ENCODE data around the gene SLC16A5. TPM values are rescaled to one million over a fixed set of nuclear protein-coding genes. Genes with fewer than 3 reads are reported as not detected.
A peak's percentile ranks its signal among the peaks of the same experiment; 100 is the strongest.
"Not testable (repeated sequence)": the region's sequence is repeated elsewhere in the genome, so short reads cannot be mapped to it uniquely, and the experiment has no call there.

The SLC16A5 gene
- total RNA-seq: 1 to 10 TPM; 1.5 to 7.9 (median 6.9) TPM

- in situ Hi-C loops (cut with MboI; ENCODE audit: low sequenced_read_pairs in 4 of 4): no loop called here
- TF ChIP-seq POLR2A (IDR thresholded peaks at IDR 0.05): peak; percentile 45 to 46
- peak in 1 of 5 experiments; percentile 4 for TF ChIP-seq CTCF (IDR thresholded peaks at IDR 0.05 in 4 of 5, conservative IDR thresholded peaks at IDR 0.05 in 1 of 5)
- H3K36me3 ChIP-seq: no peaks in the 10 kb centered on the region
- peaks cover 24 to 34% of the 10 kb centered on the region in 2 donors for H3K4me1 ChIP-seq
- H3K27me3 ChIP-seq: no peaks in the 10 kb centered on the region
- DNase-seq (peak; percentile 57 to 79), ATAC-seq (peak; percentile 65 to 71)
- H3K27ac ChIP-seq: peak within 1 kb of the TSS; percentile 77 to 90 (median 84)
- intact Hi-C loops (cut with DNase I; ENCODE audit: low total_unique reads): no loop called here
- peak within 1 kb of the TSS; percentile 63 to 77 (median 70) for H3K4me3 ChIP-seq
- H3K9me3 ChIP-seq: no peaks in the 10 kb centered on the region
These were observed at the start of gene SLC16A5 for GRCh38 chr17:75087558-75088453. Gene SLC16A5 (plus strand): TSS chr17:75087954. CDS start chr17:75093637, 5,683 bp downstream.

GRCh38 chr17:75039238-75039637 is 48.5 kb upstream of the SLC16A5 start:
- Histone ChIP-seq H3K27me3 (no peaks in the 10 kb centered on the region), H3K9me3 (no peaks in the 10 kb centered on the region), H3K4me1 (peaks cover 7 to 10% of the 10 kb centered on the region in 2 donors), H3K27ac (no peak overlapping the region), H3K36me3 (peaks cover 0 to 44% of the 10 kb centered on the region in 2 donors), H3K4me3 (no peak overlapping the region)
- intact Hi-C loops (cut with DNase I; ENCODE audit: low total_unique reads): no loop called here
- in situ Hi-C loops (cut with MboI; ENCODE audit: low sequenced_read_pairs in 4 of 4): no loop called here
- TF ChIP-seq POLR2A (IDR thresholded peaks at IDR 0.05): no peak
- no peak for TF ChIP-seq CTCF (IDR thresholded peaks at IDR 0.05 in 4 of 5, conservative IDR thresholded peaks at IDR 0.05 in 1 of 5)
- no peak for ATAC-seq
- no peak for DNase-seq

- peaks cover 10 to 11% of the 10 kb centered on the region in 2 donors for H3K4me1 ChIP-seq
- H3K36me3 ChIP-seq: peaks cover 0 to 44% of the 10 kb centered on the region in 2 donors
- intact Hi-C loops (cut with DNase I; ENCODE audit: low total_unique reads) (no loop called here), in situ Hi-C loops (cut with MboI; ENCODE audit: low sequenced_read_pairs in 4 of 4) (no loop called here)
- no peaks in the 10 kb centered on the region for H3K9me3 ChIP-seq
- H3K27ac ChIP-seq: no peak overlapping the region
- DNase-seq (no peak), ATAC-seq (no peak)
- no peak overlapping the region for H3K4me3 ChIP-seq
- H3K27me3 ChIP-seq: no peaks in the 10 kb centered on the region
- TF ChIP-seq CTCF (IDR thresholded peaks at IDR 0.05 in 4 of 5, conservative IDR thresholded peaks at IDR 0.05 in 1 of 5): no peak
- TF ChIP-seq POLR2A (IDR thresholded peaks at IDR 0.05): no peak
These were observed 46.0 kb upstream of the SLC16A5 start for GRCh38 chr17:75041656-75042280.

GRCh38 chr17:75043789-75044188 is 44.0 kb upstream of the SLC16A5 start:
- DNase-seq; H3K27me3 ChIP-seq; in situ Hi-C loops (cut with MboI; ENCODE audit: low sequenced_read_pairs in 4 of 4); ATAC-seq; H3K9me3 ChIP-seq; intact Hi-C loops (cut with DNase I; ENCODE audit: low total_unique reads); H3K4me3 ChIP-seq; H3K27ac ChIP-seq: not testable (repeated sequence)
- H3K36me3 ChIP-seq: peaks cover 0 to 36% of the 10 kb centered on the region in 2 donors
- peaks cover 21 to 22% of the 10 kb centered on the region in 2 donors for H3K4me1 ChIP-seq

GRCh38 chr17:75044716-75045115 is 43.0 kb upstream of the SLC16A5 start:
- peaks cover 26 to 28% of the 10 kb centered on the region in 2 donors for H3K4me1 ChIP-seq
- no peak for ATAC-seq
- no peak for TF ChIP-seq POLR2A (IDR thresholded peaks at IDR 0.05)
- no peak for TF ChIP-seq CTCF (IDR thresholded peaks at IDR 0.05 in 4 of 5, conservative IDR thresholded peaks at IDR 0.05 in 1 of 5)
- peaks cover 0 to 27% of the 10 kb centered on the region in 2 donors for H3K36me3 ChIP-seq
- no peak for DNase-seq
- no peaks in the 10 kb centered on the region for H3K9me3 ChIP-seq
- in situ Hi-C loops (cut with MboI; ENCODE audit: low sequenced_read_pairs in 4 of 4): no loop called here
- no peaks in the 10 kb centered on the region for H3K27me3 ChIP-seq
- no peak overlapping the region for H3K4me3 ChIP-seq
- H3K27ac ChIP-seq: peak overlapping the region in 1 of 4 donors; percentile 7
- intact Hi-C loops (cut with DNase I; ENCODE audit: low total_unique reads): no loop called here

GRCh38 chr17:75045946-75046406 is 41.8 kb upstream of the SLC16A5 start:
- intact Hi-C loops (cut with DNase I; ENCODE audit: low total_unique reads); H3K9me3 ChIP-seq; in situ Hi-C loops (cut with MboI; ENCODE audit: low sequenced_read_pairs in 4 of 4); DNase-seq; ATAC-seq; H3K27me3 ChIP-seq: not testable (repeated sequence)
- Histone ChIP-seq H3K27ac (peak overlapping the region; percentile 98 to 100 (median 98)), H3K36me3 (peaks cover 0 to 23% of the 10 kb centered on the region in 2 donors), H3K4me3 (peak overlapping the region; percentile 84 to 100 (median 96)), H3K4me1 (peaks cover 26 to 28% of the 10 kb centered on the region in 2 donors)
